ENCODE results near the gene GSE1. TPM values are rescaled to one million over a fixed set of nuclear protein-coding genes. Genes with fewer than 3 reads are reported as not detected.

Gene GSE1
- total and polyA plus RNA-seq, 9 of the 15 experiments (the other 6 are each of a cell fraction or from before 2014, with no cell fraction given) = 12.2 to 244 (median 57.9) TPM

DNA sequence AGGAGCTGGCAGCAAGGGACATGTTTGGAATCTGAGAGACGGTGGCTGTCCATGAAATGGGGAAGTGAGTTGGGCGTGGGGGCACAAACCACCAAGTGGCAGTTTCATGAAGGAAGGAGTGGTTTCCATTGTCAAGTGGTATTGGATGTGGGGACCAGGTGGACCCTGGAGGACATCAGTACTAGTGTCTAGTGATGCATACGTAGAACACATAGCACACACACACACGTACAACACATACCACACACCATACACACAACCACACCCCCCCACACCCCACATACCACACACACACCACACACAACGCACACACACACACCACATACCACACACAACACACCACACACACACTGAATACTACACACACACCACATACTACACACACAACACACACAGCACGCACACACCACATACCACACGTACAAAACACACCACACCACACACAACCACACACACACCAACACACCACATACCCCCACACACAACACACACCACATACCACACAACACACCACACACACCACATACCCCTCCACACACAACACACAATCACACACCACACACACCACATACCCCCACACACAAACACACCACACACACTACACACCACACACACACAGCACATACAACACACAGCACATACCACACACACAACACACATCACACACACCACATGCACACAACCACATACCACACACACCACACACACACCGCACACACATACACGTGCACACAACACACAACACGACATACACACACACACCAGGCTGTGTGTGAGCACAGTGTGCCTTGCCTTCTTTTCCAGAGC lies 41.1 kb upstream of the GSE1 start (continued):
- TF ChIP-seq, protein P1, sequence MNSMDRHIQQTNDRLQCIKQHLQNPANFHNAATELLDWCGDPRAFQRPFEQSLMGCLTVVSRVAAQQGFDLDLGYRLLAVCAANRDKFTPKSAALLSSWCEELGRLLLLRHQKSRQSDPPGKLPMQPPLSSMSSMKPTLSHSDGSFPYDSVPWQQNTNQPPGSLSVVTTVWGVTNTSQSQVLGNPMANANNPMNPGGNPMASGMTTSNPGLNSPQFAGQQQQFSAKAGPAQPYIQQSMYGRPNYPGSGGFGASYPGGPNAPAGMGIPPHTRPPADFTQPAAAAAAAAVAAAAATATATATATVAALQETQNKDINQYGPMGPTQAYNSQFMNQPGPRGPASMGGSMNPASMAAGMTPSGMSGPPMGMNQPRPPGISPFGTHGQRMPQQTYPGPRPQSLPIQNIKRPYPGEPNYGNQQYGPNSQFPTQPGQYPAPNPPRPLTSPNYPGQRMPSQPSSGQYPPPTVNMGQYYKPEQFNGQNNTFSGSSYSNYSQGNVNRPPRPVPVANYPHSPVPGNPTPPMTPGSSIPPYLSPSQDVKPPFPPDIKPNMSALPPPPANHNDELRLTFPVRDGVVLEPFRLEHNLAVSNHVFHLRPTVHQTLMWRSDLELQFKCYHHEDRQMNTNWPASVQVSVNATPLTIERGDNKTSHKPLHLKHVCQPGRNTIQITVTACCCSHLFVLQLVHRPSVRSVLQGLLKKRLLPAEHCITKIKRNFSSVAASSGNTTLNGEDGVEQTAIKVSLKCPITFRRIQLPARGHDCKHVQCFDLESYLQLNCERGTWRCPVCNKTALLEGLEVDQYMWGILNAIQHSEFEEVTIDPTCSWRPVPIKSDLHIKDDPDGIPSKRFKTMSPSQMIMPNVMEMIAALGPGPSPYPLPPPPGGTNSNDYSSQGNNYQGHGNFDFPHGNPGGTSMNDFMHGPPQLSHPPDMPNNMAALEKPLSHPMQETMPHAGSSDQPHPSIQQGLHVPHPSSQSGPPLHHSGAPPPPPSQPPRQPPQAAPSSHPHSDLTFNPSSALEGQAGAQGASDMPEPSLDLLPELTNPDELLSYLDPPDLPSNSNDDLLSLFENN (IDR thresholded peaks at IDR 0.05; ENCODE audit: low read depth in 2 of 2, low read length in 2 of 2) = no peak
- TF ChIP-seq, protein P2, sequence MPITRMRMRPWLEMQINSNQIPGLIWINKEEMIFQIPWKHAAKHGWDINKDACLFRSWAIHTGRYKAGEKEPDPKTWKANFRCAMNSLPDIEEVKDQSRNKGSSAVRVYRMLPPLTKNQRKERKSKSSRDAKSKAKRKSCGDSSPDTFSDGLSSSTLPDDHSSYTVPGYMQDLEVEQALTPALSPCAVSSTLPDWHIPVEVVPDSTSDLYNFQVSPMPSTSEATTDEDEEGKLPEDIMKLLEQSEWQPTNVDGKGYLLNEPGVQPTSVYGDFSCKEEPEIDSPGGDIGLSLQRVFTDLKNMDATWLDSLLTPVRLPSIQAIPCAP (CRISPR knock-in tag; IDR thresholded peaks at IDR 0.05; ENCODE audit: borderline replicate concordance) = no peak
- TF ChIP-seq EP400 (IDR thresholded peaks at IDR 0.05) (no peak), SMAD1 (IDR thresholded peaks at IDR 0.05; ENCODE audit: low read depth, low read length, partially characterized antibody) (peak; percentile 15), KLF10 (CRISPR knock-in tag; IDR thresholded peaks at IDR 0.05) (no peak), ZNF3 (CRISPR knock-in tag; IDR thresholded peaks at IDR 0.05) (no peak), TEAD2 (tag; IDR thresholded peaks at IDR 0.05) (no peak), ETV1 (tag; conservative IDR thresholded peaks at IDR 0.05; ENCODE audit: low read depth) (no peak), PHB (CRISPR knock-in tag; IDR thresholded peaks at IDR 0.05) (no peak), ETS2 (tag; IDR thresholded peaks at IDR 0.05; ENCODE audit: borderline replicate concordance, poor library complexity, severe bottlenecking) (no peak), ZNF165 (CRISPR knock-in tag; IDR thresholded peaks at IDR 0.05; ENCODE audit: borderline replicate concordance) (0 out of 2 replicates have a peak, but pooled peaks have one; percentile 8), MTA3 (IDR thresholded peaks at IDR 0.05; ENCODE audit: borderline replicate concordance) (peak; percentile 7; the same call in 1 of the 2 replicates), SIN3A (IDR thresholded peaks at IDR 0.05; ENCODE audit: borderline replicate concordance in 2 of 2, control insufficient read depth in 1 of 2, low read depth in 2 of 2, low read length in 2 of 2) (no peak), CBX1 (IDR thresholded peaks at IDR 0.05; ENCODE audit: low read depth) (no peak), ZNF133 (CRISPR knock-in tag; IDR thresholded peaks at IDR 0.05) (no peak)
- TF ChIP-seq, protein P3, sequence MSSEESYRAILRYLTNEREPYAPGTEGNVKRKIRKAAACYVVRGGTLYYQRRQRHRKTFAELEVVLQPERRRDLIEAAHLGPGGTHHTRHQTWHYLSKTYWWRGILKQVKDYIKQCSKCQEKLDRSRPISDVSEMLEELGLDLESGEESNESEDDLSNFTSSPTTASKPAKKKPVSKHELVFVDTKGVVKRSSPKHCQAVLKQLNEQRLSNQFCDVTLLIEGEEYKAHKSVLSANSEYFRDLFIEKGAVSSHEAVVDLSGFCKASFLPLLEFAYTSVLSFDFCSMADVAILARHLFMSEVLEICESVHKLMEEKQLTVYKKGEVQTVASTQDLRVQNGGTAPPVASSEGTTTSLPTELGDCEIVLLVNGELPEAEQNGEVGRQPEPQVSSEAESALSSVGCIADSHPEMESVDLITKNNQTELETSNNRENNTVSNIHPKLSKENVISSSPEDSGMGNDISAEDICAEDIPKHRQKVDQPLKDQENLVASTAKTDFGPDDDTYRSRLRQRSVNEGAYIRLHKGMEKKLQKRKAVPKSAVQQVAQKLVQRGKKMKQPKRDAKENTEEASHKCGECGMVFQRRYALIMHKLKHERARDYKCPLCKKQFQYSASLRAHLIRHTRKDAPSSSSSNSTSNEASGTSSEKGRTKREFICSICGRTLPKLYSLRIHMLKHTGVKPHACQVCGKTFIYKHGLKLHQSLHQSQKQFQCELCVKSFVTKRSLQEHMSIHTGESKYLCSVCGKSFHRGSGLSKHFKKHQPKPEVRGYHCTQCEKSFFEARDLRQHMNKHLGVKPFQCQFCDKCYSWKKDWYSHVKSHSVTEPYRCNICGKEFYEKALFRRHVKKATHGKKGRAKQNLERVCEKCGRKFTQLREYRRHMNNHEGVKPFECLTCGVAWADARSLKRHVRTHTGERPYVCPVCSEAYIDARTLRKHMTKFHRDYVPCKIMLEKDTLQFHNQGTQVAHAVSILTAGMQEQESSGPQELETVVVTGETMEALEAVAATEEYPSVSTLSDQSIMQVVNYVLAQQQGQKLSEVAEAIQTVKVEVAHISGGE (CRISPR knock-in tag; IDR thresholded peaks at IDR 0.05) = no peak
- TF ChIP-seq, protein P4, sequence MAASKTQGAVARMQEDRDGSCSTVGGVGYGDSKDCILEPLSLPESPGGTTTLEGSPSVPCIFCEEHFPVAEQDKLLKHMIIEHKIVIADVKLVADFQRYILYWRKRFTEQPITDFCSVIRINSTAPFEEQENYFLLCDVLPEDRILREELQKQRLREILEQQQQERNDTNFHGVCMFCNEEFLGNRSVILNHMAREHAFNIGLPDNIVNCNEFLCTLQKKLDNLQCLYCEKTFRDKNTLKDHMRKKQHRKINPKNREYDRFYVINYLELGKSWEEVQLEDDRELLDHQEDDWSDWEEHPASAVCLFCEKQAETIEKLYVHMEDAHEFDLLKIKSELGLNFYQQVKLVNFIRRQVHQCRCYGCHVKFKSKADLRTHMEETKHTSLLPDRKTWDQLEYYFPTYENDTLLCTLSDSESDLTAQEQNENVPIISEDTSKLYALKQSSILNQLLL (CRISPR knock-in tag; IDR thresholded peaks at IDR 0.05; ENCODE audit: borderline replicate concordance) = no peak
